T-helper 2 cell treated with Interferon-gamma antibody and Interleukin-4, amounts not matched to agents 100 ng/mL and 5 ng/mL, for 36 hours (primary cell): ENCODE data around the gene RAET1L. TPM values are rescaled to one million over a fixed set of nuclear protein-coding genes. Genes with fewer than 3 reads are reported as not detected.
"Not testable (repeated sequence)": the region's sequence is repeated elsewhere in the genome, so short reads cannot be mapped to it uniquely, and the experiment has no call there.

Source experiments
- intact Hi-C: fragments of 100-400 bp; cut with micrococcal nuclease; formaldehyde crosslinking; loops from one replicate; pipeline ENCODE4 v1.15.1; 2023
- total RNA-seq: library from RNA; stranded (reverse); gene quantifications from 2 replicates; pipeline ENCODE4 v1.2.3, GENCODE V29; 2022

RAET1L gene
- total RNA-seq, 1 donor from 2014 or later, result not detected

- intact Hi-C loops, result no loop called here
Observed at GRCh38 chr6:150044621-150045145, 19.4 kb upstream of the RAET1L start.

DNA sequence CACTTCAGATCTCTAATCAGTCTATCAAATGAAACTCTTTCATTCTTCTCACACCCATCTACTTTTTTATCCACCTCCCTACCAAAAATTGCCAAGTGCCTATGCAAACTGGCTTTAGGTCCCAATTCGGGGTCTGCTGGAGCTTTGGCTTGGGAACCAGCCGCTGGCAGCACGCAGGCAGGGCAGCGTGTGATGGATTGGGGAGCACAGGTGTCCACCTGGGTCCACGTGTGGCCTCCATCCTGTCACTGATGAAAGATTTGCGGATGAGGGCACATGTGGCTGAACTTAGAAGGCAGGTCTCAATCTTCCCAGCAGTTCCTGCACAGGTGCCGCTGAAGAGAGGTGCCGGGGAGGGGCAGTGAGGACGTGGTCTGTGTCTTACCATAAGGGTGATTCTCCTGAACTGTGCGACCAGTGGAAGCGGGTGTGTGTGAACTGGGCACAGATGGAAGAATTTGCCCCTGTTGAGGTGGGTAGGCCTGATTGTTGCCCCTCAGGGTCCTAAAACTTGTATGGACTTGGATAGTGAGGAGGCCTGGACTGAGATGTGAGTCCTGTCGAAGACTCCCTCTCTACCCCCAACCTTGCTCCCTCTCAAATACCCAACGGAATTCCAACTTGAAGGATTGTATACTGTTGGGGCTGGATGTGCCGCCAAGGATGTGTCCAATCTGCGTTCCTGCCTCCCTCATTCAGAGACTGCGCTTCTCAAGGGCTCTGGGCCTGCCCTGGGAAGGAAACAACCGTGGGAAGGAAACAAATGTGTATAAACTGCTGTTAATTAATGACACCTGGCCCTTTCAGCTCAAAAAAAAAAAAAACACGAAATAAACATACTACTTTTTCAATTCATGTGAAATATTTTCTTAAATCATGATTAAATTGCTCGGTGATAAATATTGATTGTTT is 18.4 kb upstream of the RAET1L start:
- intact Hi-C loops, result no loop called here

GRCh38 chr6:150043096-150043495 is 17.8 kb upstream of the RAET1L start:
- intact Hi-C loops, result no loop called here

DNA sequence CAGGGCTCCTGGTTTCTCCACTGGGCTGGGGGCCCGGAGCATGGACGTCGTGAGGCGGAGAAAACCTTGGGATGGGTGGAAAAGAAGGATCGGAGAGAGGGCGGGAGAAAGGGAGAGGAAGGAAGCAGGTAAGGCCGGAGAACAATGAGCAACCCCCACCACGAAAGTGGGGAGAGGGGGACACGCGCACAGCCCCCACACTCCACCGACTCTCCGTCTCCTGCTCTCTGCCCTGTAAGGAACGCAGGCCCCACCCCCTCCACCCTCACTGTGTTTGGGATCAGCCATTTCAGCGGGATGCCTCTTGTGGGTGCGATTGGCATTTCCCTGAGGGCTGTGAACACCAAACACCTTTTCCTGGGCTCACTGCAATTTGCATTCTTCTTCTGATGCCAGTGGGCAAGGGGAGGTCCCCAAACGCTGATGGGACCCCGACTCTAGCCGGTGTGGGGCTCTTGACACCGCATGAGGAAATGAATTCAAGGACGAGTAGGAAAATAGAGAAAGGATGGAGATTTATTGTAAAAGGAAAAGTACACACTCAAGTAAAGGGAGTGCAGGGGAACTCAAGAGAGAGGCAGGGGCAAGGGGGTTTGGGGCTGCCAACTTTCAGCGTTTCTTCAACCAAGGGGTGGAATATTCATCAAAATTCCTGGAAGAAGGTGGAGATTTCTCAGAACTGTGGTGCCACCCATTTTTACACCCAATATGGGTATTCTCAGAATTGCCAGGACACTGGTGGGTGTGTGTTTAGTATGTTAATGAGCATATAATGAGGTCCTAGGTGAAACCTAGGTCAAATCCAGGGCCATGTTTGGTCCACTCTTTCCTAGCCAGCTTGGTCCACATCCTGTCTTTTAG is 13.1 kb upstream of the RAET1L start:
- intact Hi-C loops, result no loop called here

GRCh38 chr6:150037526-150038201 is 12.3 kb upstream of the RAET1L start:
- intact Hi-C loops, result no loop called here

DNA sequence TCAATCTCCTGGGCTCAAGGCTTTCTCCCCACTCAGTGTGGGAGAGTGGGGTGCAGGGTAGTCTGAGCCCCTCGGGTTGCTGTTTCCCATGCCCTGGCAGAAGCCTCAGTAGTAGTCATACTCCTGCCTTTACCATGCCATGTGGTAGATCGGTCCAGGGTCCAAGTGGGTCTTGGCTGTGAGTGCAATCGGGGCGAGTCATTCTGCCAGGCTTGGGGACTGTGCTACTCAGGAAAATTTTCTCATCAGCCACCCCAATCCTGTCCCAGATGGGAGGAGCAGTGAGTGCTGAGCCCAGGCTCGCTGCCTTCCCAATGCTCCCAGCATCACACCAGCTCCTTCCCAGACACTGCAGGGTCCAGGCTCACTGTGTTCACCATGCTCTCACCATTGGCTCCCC is 10.7 kb upstream of the RAET1L start:
- intact Hi-C loops, result no loop called here

- intact Hi-C loops, result no loop called here
Observed at GRCh38 chr6:150033207-150033771, 8.0 kb upstream of the RAET1L start.

- intact Hi-C loops, result no loop called here
Observed at GRCh38 chr6:150032598-150032997, 7.3 kb upstream of the RAET1L start.

GRCh38 chr6:150030611-150031010 is 5.3 kb upstream of the RAET1L start:
- intact Hi-C loops, result no loop called here

DNA sequence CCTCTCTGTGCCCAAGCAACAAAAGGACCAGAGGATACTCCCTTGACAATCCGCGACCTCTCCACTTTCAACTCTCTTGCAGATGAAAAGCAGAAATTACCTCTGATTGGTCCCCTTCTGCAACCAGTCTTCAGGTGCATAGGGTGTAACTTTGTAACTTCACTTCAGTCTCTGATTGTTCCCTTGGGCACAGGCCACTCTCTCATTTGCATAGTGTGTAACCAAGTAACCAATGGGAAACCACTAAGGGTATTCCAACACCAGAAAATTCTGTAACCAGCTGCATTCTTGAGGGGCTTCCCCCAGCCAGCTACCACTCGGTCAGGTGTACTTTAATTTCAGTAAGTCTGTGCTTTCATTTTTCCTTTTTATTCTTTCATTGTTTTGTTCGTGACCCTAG is 4.4 kb upstream of the RAET1L start:
- intact Hi-C loops, result no loop called here

DNA sequence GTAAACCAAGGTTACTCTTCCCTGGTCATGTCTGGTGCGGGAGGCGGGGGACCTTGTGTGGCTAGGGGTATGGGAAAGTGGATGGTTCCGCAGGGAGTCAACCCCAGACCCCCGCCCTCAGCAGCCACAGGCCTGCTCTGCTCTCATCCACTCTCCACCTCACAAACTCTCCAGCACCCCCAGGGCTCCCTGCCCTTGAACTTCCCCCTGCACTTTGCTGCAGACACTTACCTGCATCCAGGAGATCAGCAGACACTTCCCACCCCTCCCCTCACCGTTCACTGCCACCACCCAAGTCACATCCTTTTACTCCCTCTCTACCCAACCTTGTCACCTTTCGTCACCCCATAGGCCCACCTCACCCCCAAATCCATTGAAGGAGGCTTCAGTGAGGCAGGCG is 3.9 kb upstream of the RAET1L start:
- intact Hi-C loops, result no loop called here

DNA sequence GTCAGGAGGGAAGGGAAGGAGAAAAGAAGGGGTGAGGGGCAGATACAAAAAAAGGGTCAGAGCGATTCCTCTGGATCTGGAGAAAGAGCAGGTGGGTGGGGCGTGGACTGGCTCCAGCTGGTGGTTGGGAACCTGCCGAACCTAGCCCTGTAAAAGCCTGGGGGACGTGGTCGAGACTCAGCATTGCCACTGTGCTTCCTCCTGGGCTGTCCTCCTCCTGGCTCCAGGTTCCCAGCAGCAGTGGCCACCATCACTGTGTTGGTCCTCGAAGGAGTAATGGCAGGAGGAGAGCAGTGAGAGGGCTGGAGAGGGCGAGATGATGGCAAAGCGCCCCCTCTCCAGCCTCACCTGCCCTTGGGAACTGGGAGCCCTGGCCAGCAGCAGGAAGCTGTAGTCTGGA is 3.5 kb upstream of the RAET1L start:
- intact Hi-C loops, result no loop called here

GRCh38 chr6:150027806-150028565 is 2.7 kb upstream of the RAET1L start:
- intact Hi-C loops, result no loop called here

DNA sequence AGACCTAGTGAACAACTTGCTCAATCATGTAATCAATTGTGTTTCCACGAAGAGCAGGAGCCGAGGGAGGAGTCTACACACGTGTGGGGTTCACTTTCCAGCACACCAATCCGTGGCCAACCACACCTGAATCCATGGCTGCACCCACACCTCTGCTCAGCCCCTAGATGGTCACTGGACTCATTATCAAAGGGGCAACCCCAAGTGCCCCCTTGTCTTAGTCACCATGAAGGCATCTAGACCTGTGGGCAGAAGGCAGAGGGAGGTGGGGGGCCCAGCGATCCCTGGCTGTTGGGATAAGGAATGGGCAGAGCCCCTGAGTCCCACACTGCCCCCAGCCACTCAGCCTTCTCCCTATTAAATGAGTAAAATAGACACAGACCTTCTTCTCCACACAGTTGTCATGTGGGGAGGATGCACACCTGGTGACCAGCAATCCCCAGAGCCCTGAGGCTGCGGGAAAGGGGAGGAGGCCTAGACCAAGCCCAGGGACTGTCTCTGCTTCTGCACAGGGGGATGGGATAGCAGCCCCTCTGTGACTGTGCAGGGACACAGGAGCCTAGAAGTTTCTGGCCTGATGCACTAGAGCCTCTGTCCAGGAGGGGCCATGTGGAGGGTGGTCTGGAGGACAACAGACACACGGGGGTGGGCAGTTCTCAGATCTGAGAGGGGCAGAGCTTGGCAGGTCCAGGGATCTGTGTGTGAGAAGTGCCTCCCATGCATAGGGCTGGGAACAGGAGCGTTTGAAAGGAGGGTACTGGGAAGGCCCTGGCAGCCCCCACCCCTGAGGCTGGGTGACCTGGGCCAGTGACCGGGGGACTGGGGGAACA is 1.9 kb upstream of the RAET1L start:
- intact Hi-C loops, result no loop called here

GRCh38 chr6:150024646-150025155 is 631 bp downstream of the RAET1L start:
- intact Hi-C loops, result no loop called here

GRCh38 chr6:150024021-150024420 is 1.3 kb downstream of the RAET1L start:
- intact Hi-C loops, result not testable (repeated sequence)

DNA sequence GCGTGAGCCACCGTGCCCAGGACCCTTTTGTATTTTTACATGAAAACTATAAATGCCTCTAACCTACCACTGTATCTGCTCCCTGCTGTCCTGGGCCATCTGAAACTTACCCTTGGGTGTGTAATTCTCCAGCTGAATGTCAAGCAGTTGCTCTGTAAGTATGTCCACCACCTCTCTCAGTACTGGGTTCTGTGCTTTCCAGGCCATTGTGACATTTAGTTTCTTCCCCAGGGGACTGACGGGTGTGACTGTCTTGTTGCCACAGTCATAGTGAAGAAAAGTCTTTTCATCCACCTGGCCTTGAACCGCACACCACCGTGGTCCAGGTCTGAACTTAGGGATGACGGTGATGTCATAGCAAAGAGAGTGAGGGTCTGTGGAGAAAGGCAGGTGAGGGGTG is 3.5 kb downstream of the RAET1L start:
- intact Hi-C loops, result not testable (repeated sequence)

DNA sequence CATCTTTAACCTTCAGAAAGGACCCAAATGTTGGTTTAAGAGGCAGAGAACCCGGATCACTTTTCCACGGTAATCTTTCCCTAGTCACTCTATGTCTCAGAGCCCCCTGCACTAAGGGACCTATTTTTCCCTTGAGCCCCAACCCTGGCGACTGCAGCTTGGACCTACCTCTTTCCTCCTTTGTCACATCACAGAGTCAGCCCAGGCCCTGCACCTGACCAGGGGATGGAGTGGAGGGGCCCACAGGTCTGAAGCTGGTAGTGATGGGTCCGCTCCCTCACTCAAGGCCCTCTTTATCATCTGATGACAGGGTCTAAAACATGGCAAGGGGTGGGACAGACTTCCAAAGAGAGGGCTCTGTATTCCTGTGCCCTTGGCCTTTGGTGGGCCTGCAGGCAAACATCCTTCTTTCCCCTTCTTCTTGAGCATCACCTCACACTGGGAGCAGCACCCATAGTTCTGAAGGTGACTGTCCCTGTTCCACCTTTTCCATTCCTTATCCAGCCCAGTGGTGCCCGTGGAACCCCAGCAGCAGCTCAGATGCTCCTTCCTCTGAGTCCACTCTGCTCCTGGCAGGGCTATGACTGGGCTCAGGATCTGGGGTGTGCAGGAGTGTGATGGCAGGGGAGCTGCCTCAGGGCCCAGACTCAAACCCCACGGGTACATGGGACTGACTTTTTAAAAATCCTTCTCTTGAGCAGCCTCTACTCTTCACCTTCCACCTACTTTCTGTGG is 6.3 kb downstream of the RAET1L start:
- intact Hi-C loops, result no loop called here

DNA sequence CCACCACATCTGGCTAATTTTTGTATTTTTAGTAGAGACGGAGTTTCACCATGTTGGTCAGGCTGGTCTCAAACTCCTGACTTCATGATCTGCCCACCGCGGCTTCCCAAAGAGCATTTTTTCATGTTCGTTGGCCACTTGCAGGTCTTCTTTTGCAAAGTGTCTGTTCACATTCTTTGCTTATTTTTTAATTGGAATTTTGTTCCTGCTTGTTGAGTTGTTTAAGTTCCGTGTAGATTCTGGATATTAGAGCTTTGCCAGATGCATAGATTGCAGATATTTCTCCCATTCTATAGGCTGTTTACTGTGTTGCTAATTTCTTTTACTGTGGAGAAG is 8.2 kb downstream of the RAET1L start:
- intact Hi-C loops, result loop anchor here (1.0 to 2.0 kb wide), 2 partner anchors 83 to 182 kb away; no protein-coding TSS in a partner anchor
